ENCODE measurements around the gene RABEPK. TPM values are rescaled to one million over a fixed set of nuclear protein-coding genes. Genes with fewer than 3 reads are reported as not detected.

Gene RABEPK
- total and polyA plus RNA-seq, 10 of the 15 experiments (the other 5 are each of a cell fraction or from before 2014, with no cell fraction given) = 26.9 to 59.8 (median 39.4) TPM

GRCh38 chr9:125238915-125239446 is 38.6 kb downstream of the RABEPK start:
- ChIA-PET RAD21 (ENCODE audit: unreplicated experiment) (no interaction called here), POLR2A (interaction anchor here (1.1 to 1.2 kb wide), 2 partner anchors 38 to 57 kb away, joined by 3 read pairs; partner anchors contain the start of gene RABEPK), SMC1A (ENCODE audit: uncharacterized antibody, unreplicated experiment) (interaction anchor here (1.5 kb wide), 1 partner anchor 17 kb away, joined by 5 read pairs; no protein-coding TSS in a partner anchor), CTCF (no interaction called here)
- Histone ChIP-seq H3K9me3 (replicated peaks; ENCODE audit: control insufficient read depth, insufficient read depth, low read length) (no peaks in the 10 kb centered on the region), H2AFZ (ENCODE audit: control insufficient read depth, low read depth, low read length) (no peak overlapping the region), H3K79me2 (ENCODE audit: control insufficient read depth, insufficient read depth, low read length) (peaks cover 66% of the 10 kb centered on the region), H3K4me2 (ENCODE audit: control insufficient read depth, insufficient read depth) (peak overlapping the region; percentile 94), H3K4me1 (ENCODE audit: control insufficient read depth, insufficient read depth, low read length) (peaks cover 6% of the 10 kb centered on the region), H3K9ac (ENCODE audit: control insufficient read depth, insufficient read depth, low read length) (peak overlapping the region; percentile 67; the same call in 1 of the 2 replicates), H3K36me3 (ENCODE audit: control insufficient read depth in 2 of 2, insufficient read depth in 2 of 2, low read length in 1 of 2) (peaks cover 10 to 38% of the 10 kb centered on the region in 2 experiments), H3K27me3 (replicated peaks in 1 of 2; ENCODE audit: control insufficient read depth in 2 of 2, insufficient read depth in 2 of 2, low read length in 1 of 2) (no peaks in the 10 kb centered on the region), H3K4me3 (peak overlapping the region; percentile 95), H4K20me1 (ENCODE audit: control insufficient read depth, insufficient read depth) (0 out of 2 replicates have a peak, but pooled peaks cover 5% of the 10 kb centered on the region), H3K27ac (ENCODE audit: control insufficient read depth, insufficient read depth) (no peak overlapping the region)
- DNase-seq (ENCODE audit: low read depth, low spot score) (no peak), FAIRE-seq (no peak), ATAC-seq (no peak)
- in situ Hi-C loops (cut with MboI) (no loop called here), intact Hi-C loops (cut with micrococcal nuclease; ENCODE audit: unreplicated experiment) (no loop called here)
- peak; percentile 42 for TF ChIP-seq POLR2AphosphoS5 (IDR thresholded peaks at IDR 0.05; ENCODE audit: low read length)
- no peak for TF ChIP-seq YY1 (IDR thresholded peaks at IDR 0.05; ENCODE audit: low read depth, low read length)
- 76% methylated on average over 14 of the region's 14 CpGs for whole genome bisulfite sequencing (ENCODE audit: insufficient coverage, insufficient replicate concordance, low lambda C conversion rate, missing lambda C conversion rate)
- no TSS peak for BruUV-seq (replicated peaks)

GRCh38 chr9:125239631-125240597 is 39.6 kb downstream of the RABEPK start:
- BruUV-seq (replicated peaks) = no TSS peak
- RAD21 ChIA-PET (ENCODE audit: unreplicated experiment) = interaction anchor here (1.7 kb wide), 1 partner anchor 23 kb away, joined by 15 read pairs; the partner anchor contains the start of gene GAPVD1
- POLR2A ChIA-PET = interaction anchor here (0.5 to 3.8 kb wide), 6 partner anchors 21 to 79 kb away, joined by 3 to 39 read pairs (median 4); partner anchors contain the start of genes GAPVD1 and RABEPK
- H3K4me2 ChIP-seq (ENCODE audit: control insufficient read depth, insufficient read depth) = peak overlapping the region; percentile 94
- SMC1A ChIA-PET (ENCODE audit: uncharacterized antibody, unreplicated experiment) = interaction anchor here (0.8 to 1.4 kb wide), 2 partner anchors 10 to 53 kb away, joined by 3 to 4 read pairs; no protein-coding TSS in a partner anchor
- in situ Hi-C loops (cut with MboI) (no loop called here), intact Hi-C loops (cut with micrococcal nuclease; ENCODE audit: unreplicated experiment) (loop anchor here (2.0 to 5.0 kb wide), 2 partner anchors 21 to 378 kb away; partner anchors contain the start of genes ARPC5L, GAPVD1 and RPL35)
- peaks cover 6% of the 10 kb centered on the region for H3K4me1 ChIP-seq (ENCODE audit: control insufficient read depth, insufficient read depth, low read length)
- peaks cover 10 to 38% of the 10 kb centered on the region in 2 experiments for H3K36me3 ChIP-seq (ENCODE audit: control insufficient read depth in 2 of 2, insufficient read depth in 2 of 2, low read length in 1 of 2)
- H3K4me3 ChIP-seq = peak overlapping the region; percentile 95
- WGBS (ENCODE audit: insufficient coverage, insufficient replicate concordance, low lambda C conversion rate, missing lambda C conversion rate) = 10% methylated on average over 8 of the region's 8 CpGs
- 0 out of 2 replicates have a peak, but pooled peaks cover 5% of the 10 kb centered on the region for H4K20me1 ChIP-seq (ENCODE audit: control insufficient read depth, insufficient read depth)
- 0 out of 2 replicates have a peak, but pooled peaks have one; percentile 7 for TF ChIP-seq MXI1 (IDR thresholded peaks at IDR 0.05; ENCODE audit: low read depth, low read length)
- TF ChIP-seq BCL3 (IDR thresholded peaks at IDR 0.05; ENCODE audit: borderline replicate concordance, insufficient read depth, low read depth, low read length, poor library complexity, severe bottlenecking) = no peak
- CTCF ChIA-PET = no interaction called here
- no peak overlapping the region; the same call in 1 of the 2 replicates for H2AFZ ChIP-seq (ENCODE audit: control insufficient read depth, low read depth, low read length)
- H3K9ac ChIP-seq (ENCODE audit: control insufficient read depth, insufficient read depth, low read length) = peak overlapping the region; percentile 81
- no peaks in the 10 kb centered on the region for H3K27me3 ChIP-seq (replicated peaks in 1 of 2; ENCODE audit: control insufficient read depth in 2 of 2, insufficient read depth in 2 of 2, low read length in 1 of 2)
- FAIRE-seq (no peak), DNase-seq (ENCODE audit: low read depth, low spot score) (no peak), ATAC-seq (no peak)
- no peaks in the 10 kb centered on the region for H3K9me3 ChIP-seq (replicated peaks; ENCODE audit: control insufficient read depth, insufficient read depth, low read length)
- H3K79me2 ChIP-seq (ENCODE audit: control insufficient read depth, insufficient read depth, low read length) = peaks cover 66% of the 10 kb centered on the region
- peak overlapping the region; percentile 93 for H3K27ac ChIP-seq (ENCODE audit: control insufficient read depth, insufficient read depth)
